ENCODE measurements around the gene SLC4A1AP.
"Not testable (repeated sequence)": the region's sequence is repeated elsewhere in the genome, so short reads cannot be mapped to it uniquely, and the experiment has no call there.

SLC4A1AP gene

GRCh38 chr2:27671235-27671634, 7.5 kb downstream of the SLC4A1AP start:
- H3K4me3 ChIP-seq (ENCODE audit: low read depth, low read length) = no peak overlapping the region
- TF ChIP-seq POLR2A (IDR thresholded peaks at IDR 0.05; ENCODE audit: extremely low read depth, insufficient read length) (no peak), CTCF (IDR thresholded peaks at IDR 0.05; ENCODE audit: low read depth, low read length) (no peak), MAX (IDR thresholded peaks at IDR 0.05; ENCODE audit: low read depth, low read length) (no peak), MYC (IDR thresholded peaks at IDR 0.05; ENCODE audit: low read depth, low read length) (no peak)
- DNase-seq (ENCODE audit: low read depth) = no peak

GRCh38 chr2:27672723-27673486, 9.2 kb downstream of the SLC4A1AP start:
- no peak overlapping the region for H3K4me3 ChIP-seq (ENCODE audit: low read depth, low read length)
- TF ChIP-seq POLR2A (IDR thresholded peaks at IDR 0.05; ENCODE audit: extremely low read depth, insufficient read length) = no peak
- TF ChIP-seq MAX (IDR thresholded peaks at IDR 0.05; ENCODE audit: low read depth, low read length) = no peak
- TF ChIP-seq CTCF (IDR thresholded peaks at IDR 0.05; ENCODE audit: low read depth, low read length) = no peak
- TF ChIP-seq MYC (IDR thresholded peaks at IDR 0.05; ENCODE audit: low read depth, low read length) = no peak
- DNase-seq (ENCODE audit: low read depth) = no peak

GRCh38 chr2:27680571-27680970, 16.9 kb downstream of the SLC4A1AP start:
- TF ChIP-seq MYC (IDR thresholded peaks at IDR 0.05; ENCODE audit: low read depth, low read length) = no peak
- no peak for TF ChIP-seq MAX (IDR thresholded peaks at IDR 0.05; ENCODE audit: low read depth, low read length)
- no peak for TF ChIP-seq POLR2A (IDR thresholded peaks at IDR 0.05; ENCODE audit: extremely low read depth, insufficient read length)
- no peak for TF ChIP-seq CTCF (IDR thresholded peaks at IDR 0.05; ENCODE audit: low read depth, low read length)
- DNase-seq (ENCODE audit: low read depth) = no peak
- H3K4me3 ChIP-seq (ENCODE audit: low read depth, low read length) = no peak overlapping the region

- H3K4me3 ChIP-seq (ENCODE audit: low read depth, low read length) = no peak overlapping the region
- no peak for DNase-seq (ENCODE audit: low read depth)
- TF ChIP-seq CTCF (IDR thresholded peaks at IDR 0.05; ENCODE audit: low read depth, low read length) (no peak), MAX (IDR thresholded peaks at IDR 0.05; ENCODE audit: low read depth, low read length) (no peak), POLR2A (IDR thresholded peaks at IDR 0.05; ENCODE audit: extremely low read depth, insufficient read length) (no peak), MYC (IDR thresholded peaks at IDR 0.05; ENCODE audit: low read depth, low read length) (no peak)
These were observed 18.2 kb downstream of the SLC4A1AP start for GRCh38 chr2:27681841-27682240.

GRCh38 chr2:27682334-27682771, 18.7 kb downstream of the SLC4A1AP start:
- DNase-seq (ENCODE audit: low read depth); H3K4me3 ChIP-seq (ENCODE audit: low read depth, low read length): not testable (repeated sequence)

- H3K4me3 ChIP-seq (ENCODE audit: low read depth, low read length) = no peak overlapping the region
- DNase-seq (ENCODE audit: low read depth) = peak; percentile 92
- TF ChIP-seq CTCF (IDR thresholded peaks at IDR 0.05; ENCODE audit: low read depth, low read length) (peak; percentile 98), POLR2A (IDR thresholded peaks at IDR 0.05; ENCODE audit: extremely low read depth, insufficient read length) (no peak), MYC (IDR thresholded peaks at IDR 0.05; ENCODE audit: low read depth, low read length) (no peak)
These were observed 19.8 kb downstream of the SLC4A1AP start for GRCh38 chr2:27683390-27684071.

- H3K4me3 ChIP-seq (ENCODE audit: low read depth, low read length); DNase-seq (ENCODE audit: low read depth): not testable (repeated sequence)
These were observed 21.3 kb downstream of the SLC4A1AP start for GRCh38 chr2:27685006-27685405.

All from NB4 (cell line).